Psoas muscle (tissue), 8 donors: ENCODE data around the gene TMEM140. TPM values are rescaled to one million over a fixed set of nuclear protein-coding genes. Genes with fewer than 3 reads are reported as not detected.

ENCODE experiments used
- ATAC-seq, 4 donors: fragments of 200-7000 bp; cut with Tn5 transposase; one replicate each; pipeline ENCODE4 v1.9.1; 2020; ENCODE audit warnings: moderate library complexity in 3 of 4, mild to moderate bottlenecking in 2 of 4
- DNase-seq, 2 donors: peaks; one replicate each; pipeline ENCODE4 v3.0.0-alpha.2; 2020
- H3K27ac ChIP-seq: fragments of 200-600 bp; one replicate; pipeline ENCODE4 v1.8.0; 2022
- H3K27me3 ChIP-seq, 3 donors: fragments of 200-600 bp in 1 of 3; one replicate each; pipeline versions ENCODE4 v1.6.1 to v1.8.0; 2013 to 2022; ENCODE audit warnings: low read length in 2 of 3, mild to moderate bottlenecking in 2 of 3, moderate library complexity in 1 of 3; ENCODE audit not compliant: insufficient read depth in 3 of 3
- H3K36me3 ChIP-seq, 2 donors: fragments of 200-600 bp in 1 of 2; one replicate each; pipeline versions ENCODE4 v1.6.1 to v1.8.0; 2013 to 2022; ENCODE audit warnings: low read depth in 1 of 2, mild to moderate bottlenecking in 1 of 2, moderate library complexity in 1 of 2; ENCODE audit not compliant: insufficient read depth in 1 of 2
- H3K4me1 ChIP-seq: fragments of 200-600 bp; one replicate; pipeline ENCODE4 v1.8.0; 2022
- H3K4me3 ChIP-seq: fragments of 200-600 bp; one replicate; pipeline ENCODE4 v1.8.0; 2022; ENCODE audit warnings: mild to moderate bottlenecking
- H3K9me3 ChIP-seq: fragments of 200-600 bp; one replicate; pipeline ENCODE4 v1.8.0; 2022
- WGBS, 3 donors: extraction: QIAGEN DNeasy Blood & Tissue Kit; methylation state at CpG; one replicate each; pipeline versions ENCODE4 v1.1.6 to v1.1.7; 2013; 5-methylcytosine and 5-hydroxymethylcytosine counted together
- intact Hi-C, 2 donors: fragments of 100-400 bp; cut with DNase I; formaldehyde crosslinking; loops; one replicate each; pipeline versions ENCODE4 v1.11.0 to v1.14.2; 2022
- polyA plus RNA-seq, 3 donors: library from polyadenylated mRNA; stranded (reverse); fragments of 200-250 nt; gene quantifications; one replicate each; pipeline ENCODE4 v1.2.3, GENCODE V29; 2013
- total RNA-seq, 4 donors: library from RNA; stranded (reverse); fragmentation: NEBNext Ultra II Directional in 2 of 4; extraction: Animal tissue kit (Norgen Biotek cat#: 25700) in 2 of 4; gene quantifications; one replicate each; pipeline versions ENCODE4 v1.2.1 to v1.2.4, GENCODE V29; 2021 to 2023
- TF ChIP-seq, protein P1 (sequence below): fragments of 200-600 bp; IDR thresholded peaks from one replicate; pipeline ENCODE4 v1.8.0; 2022; ENCODE audit warnings: antibody characterized with exemption
- donor health status: healthy with polysubstance abuse.
- donor health status: DM: no; HTN: no; CAD: no; lungs with moderate emphysema.
- donor health status: Bipolar disorder and iron deficiency.
- donor health status: healthy.
- donor health status: DM: yes; HTN: yes; CAD: no.
- donor health status: DM: no; HTN: no; CAD: no.
- donor health status: DM: no; HTN: no; CAD: no.
- donor health status: DM: yes; HTN: yes; CAD: no.

TMEM140 gene
- total and polyA plus RNA-seq, 7 donors = 25.4 to 106 (median 67.0) TPM

- peak; percentile 52 to 76 (median 62) for ATAC-seq
- no peak for DNase-seq
- peaks cover 0 to 19% of the 10 kb centered on the region in 2 donors for H3K36me3 ChIP-seq
- intact Hi-C loops = loop anchor here (10.0 kb wide), 3 partner anchors 175 to 625 kb away; partner anchors contain the start of genes AGBL3 (in 1 of the 2) and AKR1B15 (in 1 of the 2)
- 40 to 55% (median 43%) methylated on average over 2 of the region's 2 CpGs for WGBS, 3 donors
- H3K4me1 ChIP-seq = peaks cover 77% of the 10 kb centered on the region
- H3K9me3 ChIP-seq = peaks cover 11% of the 10 kb centered on the region
- peak overlapping the region; percentile 100 for H3K27ac ChIP-seq
- peak overlapping the region; percentile 57 for H3K4me3 ChIP-seq
- no peaks in the 10 kb centered on the region for H3K27me3 ChIP-seq
- TF ChIP-seq, protein P1, sequence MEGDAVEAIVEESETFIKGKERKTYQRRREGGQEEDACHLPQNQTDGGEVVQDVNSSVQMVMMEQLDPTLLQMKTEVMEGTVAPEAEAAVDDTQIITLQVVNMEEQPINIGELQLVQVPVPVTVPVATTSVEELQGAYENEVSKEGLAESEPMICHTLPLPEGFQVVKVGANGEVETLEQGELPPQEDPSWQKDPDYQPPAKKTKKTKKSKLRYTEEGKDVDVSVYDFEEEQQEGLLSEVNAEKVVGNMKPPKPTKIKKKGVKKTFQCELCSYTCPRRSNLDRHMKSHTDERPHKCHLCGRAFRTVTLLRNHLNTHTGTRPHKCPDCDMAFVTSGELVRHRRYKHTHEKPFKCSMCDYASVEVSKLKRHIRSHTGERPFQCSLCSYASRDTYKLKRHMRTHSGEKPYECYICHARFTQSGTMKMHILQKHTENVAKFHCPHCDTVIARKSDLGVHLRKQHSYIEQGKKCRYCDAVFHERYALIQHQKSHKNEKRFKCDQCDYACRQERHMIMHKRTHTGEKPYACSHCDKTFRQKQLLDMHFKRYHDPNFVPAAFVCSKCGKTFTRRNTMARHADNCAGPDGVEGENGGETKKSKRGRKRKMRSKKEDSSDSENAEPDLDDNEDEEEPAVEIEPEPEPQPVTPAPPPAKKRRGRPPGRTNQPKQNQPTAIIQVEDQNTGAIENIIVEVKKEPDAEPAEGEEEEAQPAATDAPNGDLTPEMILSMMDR = no peak
Measured at GRCh38 chr7:135159359-135160085, 11.7 kb downstream of the TMEM140 start.

DNA sequence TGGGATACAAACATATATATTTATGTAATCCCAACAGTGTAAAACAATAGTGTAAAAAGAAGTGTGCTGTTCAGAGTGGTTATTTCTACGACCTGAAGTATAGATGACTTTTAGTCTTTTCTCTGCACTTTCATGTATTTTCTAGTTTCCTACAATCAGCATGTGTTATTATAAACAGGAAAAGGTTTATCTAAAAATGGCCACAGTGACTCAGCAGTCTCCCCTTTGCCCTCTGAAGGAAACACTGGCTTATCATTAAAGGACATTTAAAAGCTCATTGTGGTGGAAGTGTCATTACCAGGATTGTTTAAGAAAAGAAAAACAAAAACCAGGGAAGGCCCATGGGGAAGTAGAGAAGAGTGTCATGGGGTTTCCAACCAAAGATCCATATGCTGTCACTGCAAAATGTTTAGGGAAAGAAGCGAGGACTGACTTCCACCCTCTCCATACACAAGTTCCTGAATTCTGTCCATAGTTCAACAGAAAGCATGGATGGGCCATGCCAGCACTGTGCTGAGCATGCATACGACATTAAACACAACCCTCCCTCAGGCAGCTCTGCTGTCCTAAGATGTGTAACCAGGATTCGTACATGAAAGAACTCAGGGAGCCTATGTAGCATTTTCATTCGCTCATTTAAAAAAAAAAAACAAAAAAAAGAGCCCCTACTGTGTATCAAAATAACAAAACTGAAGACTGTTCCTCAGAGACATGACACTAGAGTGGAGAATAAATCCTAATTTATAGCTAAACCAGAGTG lies 12.4 kb downstream of the TMEM140 start:
- TF ChIP-seq, protein P1 = no peak
- 52 to 65% (median 62%) methylated on average over 5 of the region's 5 CpGs for WGBS, 3 donors
- Histone ChIP-seq H3K9me3 (peaks cover 11% of the 10 kb centered on the region), H3K27me3 (no peaks in the 10 kb centered on the region), H3K4me3 (peak overlapping the region; percentile 57), H3K27ac (peak overlapping the region; percentile 100), H3K36me3 (peaks cover 0 to 22% of the 10 kb centered on the region in 2 donors), H3K4me1 (peaks cover 80% of the 10 kb centered on the region)
- DNase-seq (no peak), ATAC-seq (no peak)
- intact Hi-C loops = loop anchor here (10.0 kb wide), 3 partner anchors 175 to 625 kb away; partner anchors contain the start of genes AGBL3 (in 1 of the 2) and AKR1B15 (in 1 of the 2)

- peaks cover 6% of the 10 kb centered on the region for H3K9me3 ChIP-seq
- ATAC-seq (no peak), DNase-seq (no peak)
- WGBS, 3 donors = 29 to 55% (median 36%) methylated on average over 9 of the region's 9 CpGs
- TF ChIP-seq, protein P1 = no peak
- no peaks in the 10 kb centered on the region for H3K27me3 ChIP-seq
- peaks cover 88% of the 10 kb centered on the region for H3K4me1 ChIP-seq
- peak overlapping the region; percentile 57 for H3K4me3 ChIP-seq
- H3K36me3 ChIP-seq = peaks cover 0 to 29% of the 10 kb centered on the region in 2 donors
- intact Hi-C loops = loop anchor here (10.0 kb wide), 3 partner anchors 176 to 626 kb away; partner anchors contain the start of genes AGBL3 (in 1 of the 2) and AKR1B15 (in 1 of the 2)
- peak overlapping the region; percentile 100 for H3K27ac ChIP-seq
Measured at GRCh38 chr7:135160858-135161653, 13.2 kb downstream of the TMEM140 start.

GRCh38 chr7:135161669-135162068 lies 13.8 kb downstream of the TMEM140 start:
- H3K27me3 ChIP-seq = no peaks in the 10 kb centered on the region
- TF ChIP-seq, protein P1 = no peak
- H3K9me3 ChIP-seq = no peaks in the 10 kb centered on the region
- H3K27ac ChIP-seq = peak overlapping the region; percentile 100
- WGBS, 3 donors = 64 to 72% (median 70%) methylated on average over 6 of the region's 6 CpGs
- intact Hi-C loops = loop anchor here (10.0 kb wide), 3 partner anchors 177 to 627 kb away; partner anchors contain the start of genes AGBL3 (in 1 of the 2) and AKR1B15 (in 1 of the 2)
- ATAC-seq = no peak
- H3K4me3 ChIP-seq = peak overlapping the region; percentile 57
- peaks cover 0 to 35% of the 10 kb centered on the region in 2 donors for H3K36me3 ChIP-seq
- no peak for DNase-seq
- peaks cover 91% of the 10 kb centered on the region for H3K4me1 ChIP-seq
